ENCODE measurements around the gene DUS2.

DNA sequence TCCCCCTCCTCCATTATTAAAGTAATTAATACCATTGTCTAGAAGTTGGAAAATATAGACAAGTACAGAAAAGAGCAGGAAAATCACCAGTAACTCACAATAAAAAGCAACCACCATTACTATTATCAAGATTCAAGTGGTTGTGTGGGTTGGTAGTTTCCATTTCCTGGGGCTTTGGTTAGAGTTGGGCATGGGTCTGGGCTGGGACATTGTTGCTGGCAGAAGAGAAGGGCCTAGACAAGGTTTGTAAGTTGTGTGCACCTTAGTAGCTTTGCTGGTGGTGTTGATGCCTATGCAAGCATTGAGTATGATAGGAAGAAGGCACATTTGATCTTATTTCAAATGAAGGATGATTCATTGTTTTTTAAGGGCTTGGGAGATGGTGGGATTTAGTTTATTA, 36.7 kb downstream of the DUS2 start:
- TF ChIP-seq CTCF (optimal IDR thresholded peaks at IDR 0.05 in 1 of 3, IDR thresholded peaks at IDR 0.05 in 1 of 3, conservative IDR thresholded peaks at IDR 0.05 in 1 of 3; ENCODE audit: extremely low read depth in 1 of 3, insufficient read depth in 2 of 3, low read length in 3 of 3), result no peak
- TF ChIP-seq EZH2 (IDR thresholded peaks at IDR 0.05; ENCODE audit: low read length), result no peak
